GM21367 (cell line): ENCODE measurements around the gene BMPR1B.

Experiments used
- ATAC-seq: cut with Tn5 transposase; IDR thresholded peaks from one replicate; pipeline ENCODE4 v1.9.1; 2021; ENCODE audit not compliant: unreplicated experiment

The BMPR1B gene

DNA sequence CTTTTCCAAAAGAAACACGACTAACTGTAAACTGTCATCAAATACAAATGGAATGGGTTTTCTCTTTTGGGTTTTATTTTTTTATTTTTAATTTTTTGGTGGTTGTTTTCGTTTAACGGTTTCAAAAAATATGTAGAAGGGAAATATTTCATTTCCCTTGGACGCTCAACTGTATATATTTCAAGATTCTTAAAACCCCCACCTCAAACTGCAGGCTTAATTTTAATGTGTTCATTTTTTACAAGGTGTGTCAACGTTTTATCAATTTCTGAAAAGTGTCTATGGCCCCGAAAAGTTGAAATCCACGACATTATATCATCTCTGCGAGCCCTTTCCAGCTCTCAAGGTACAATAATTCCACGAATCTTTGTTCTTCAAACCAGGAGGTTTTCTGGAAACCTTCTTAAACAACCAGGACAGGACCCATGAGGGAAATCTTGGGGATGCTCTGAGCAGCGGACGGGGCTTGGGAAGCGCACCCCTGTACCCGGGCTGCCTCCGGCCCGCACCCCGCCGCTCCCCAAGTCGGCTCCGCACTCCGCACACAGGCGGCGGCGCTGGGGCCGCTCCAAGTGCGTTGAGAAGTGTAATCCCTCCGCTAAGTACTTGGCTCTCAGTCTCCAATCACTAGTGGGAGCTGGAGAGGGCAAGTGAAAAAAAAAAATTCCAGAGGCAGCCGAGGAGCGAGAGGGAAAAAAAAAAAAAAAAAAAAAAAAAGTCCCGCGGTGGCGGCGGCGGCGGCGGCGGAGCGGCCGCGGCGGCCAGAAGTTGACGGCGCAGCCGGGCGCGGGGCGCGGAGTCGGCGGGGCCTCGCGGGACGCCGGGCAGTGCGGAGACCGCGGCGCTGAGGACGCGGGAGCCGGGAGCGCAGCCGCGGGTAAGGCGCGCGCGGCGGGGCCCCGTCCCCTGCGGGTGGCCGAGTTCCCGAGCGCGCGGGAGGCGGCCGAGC is at the start of gene BMPR1B:
TSS of gene BMPR1B (plus strand) at position 764 of the 949 bp plus-strand sequence. CDS start 346,470 bp downstream, outside the sequence.
- no peak for ATAC-seq

DNA sequence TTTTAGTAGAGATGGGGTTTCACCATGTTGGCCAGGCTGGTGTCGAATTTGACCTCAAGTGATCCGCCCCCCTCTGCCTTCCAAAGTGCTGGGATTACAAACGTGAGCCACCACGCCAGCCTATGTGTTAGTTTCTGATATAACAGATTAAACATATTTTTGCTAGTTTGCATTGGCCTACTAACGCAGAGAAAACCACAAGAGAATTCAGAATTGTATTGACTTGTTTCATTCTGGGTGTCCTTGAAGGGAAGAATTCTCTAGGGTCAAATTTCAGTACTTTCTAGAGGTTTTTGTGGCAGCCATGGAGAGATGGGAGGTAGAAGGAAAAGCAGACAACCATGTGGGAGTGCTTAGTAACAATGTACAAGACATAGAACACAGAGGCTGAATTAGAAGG is 46.1 kb upstream of the BMPR1B start:
- no peak for ATAC-seq

DNA sequence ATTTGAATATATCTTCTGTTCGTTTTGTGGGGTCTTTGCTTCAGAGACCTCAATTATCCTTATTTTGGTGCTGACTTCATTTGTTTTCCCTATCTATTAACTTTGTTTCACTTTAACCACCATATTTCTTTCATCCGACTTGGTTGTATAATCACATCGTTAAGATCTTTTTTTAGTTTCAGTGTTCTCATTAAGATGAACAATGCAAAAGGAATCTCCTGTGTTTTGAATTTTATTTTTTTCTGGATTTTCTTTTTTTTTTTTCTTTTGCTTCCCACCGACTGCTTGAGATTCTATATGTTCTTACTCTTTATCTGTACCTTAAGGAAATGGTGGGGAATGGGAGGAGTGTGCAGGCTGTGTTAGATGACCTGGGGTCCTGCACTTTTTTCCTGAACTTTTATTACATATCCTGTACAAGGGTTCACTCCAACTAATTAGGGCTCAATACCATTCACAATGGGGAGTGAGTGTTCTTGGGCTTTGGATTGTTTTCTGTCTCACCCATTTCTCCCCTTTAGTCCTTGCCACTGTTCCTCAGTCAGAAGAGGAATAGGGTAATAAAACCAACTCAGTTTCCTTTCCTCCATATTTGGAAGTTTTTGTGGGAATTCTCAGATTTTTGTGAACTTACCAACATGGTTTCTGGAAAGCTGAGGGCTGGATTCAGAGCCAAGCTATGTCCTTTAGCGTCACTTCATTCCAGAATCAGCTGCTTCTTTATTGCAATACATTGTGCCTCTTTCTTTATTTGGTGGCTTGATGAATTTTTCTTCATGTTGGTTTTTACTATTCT is 43.2 kb upstream of the BMPR1B start:
- no peak for ATAC-seq

- ATAC-seq: no peak
Observed at GRCh38 chr4:94715726-94716125, 42.0 kb upstream of the BMPR1B start.

GRCh38 chr4:94721310-94721709 is 36.4 kb upstream of the BMPR1B start:
- no peak for ATAC-seq

GRCh38 chr4:94722270-94722669 is 35.5 kb upstream of the BMPR1B start:
- ATAC-seq: no peak

DNA sequence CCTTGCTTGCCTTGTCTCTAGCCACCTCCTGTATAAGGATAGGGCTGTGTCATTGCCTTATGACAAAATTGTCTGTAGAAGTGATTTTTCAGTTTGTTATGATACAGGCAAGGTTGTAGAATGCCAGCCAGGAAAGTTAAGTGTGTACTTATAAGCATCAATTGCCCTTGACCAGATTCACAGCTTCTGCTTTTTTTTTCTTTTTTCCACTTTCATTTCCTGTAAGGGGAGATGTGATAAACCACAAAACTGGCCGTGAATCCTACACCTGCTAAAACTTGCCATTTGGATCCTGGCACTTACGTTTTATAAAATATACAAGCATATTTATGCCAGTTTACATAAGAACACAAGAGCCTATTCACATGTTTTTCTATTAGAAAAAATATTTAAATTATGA is 35.0 kb upstream of the BMPR1B start:
- no peak for ATAC-seq

- ATAC-seq: no peak
Observed at GRCh38 chr4:94724016-94724790, 33.6 kb upstream of the BMPR1B start.

DNA sequence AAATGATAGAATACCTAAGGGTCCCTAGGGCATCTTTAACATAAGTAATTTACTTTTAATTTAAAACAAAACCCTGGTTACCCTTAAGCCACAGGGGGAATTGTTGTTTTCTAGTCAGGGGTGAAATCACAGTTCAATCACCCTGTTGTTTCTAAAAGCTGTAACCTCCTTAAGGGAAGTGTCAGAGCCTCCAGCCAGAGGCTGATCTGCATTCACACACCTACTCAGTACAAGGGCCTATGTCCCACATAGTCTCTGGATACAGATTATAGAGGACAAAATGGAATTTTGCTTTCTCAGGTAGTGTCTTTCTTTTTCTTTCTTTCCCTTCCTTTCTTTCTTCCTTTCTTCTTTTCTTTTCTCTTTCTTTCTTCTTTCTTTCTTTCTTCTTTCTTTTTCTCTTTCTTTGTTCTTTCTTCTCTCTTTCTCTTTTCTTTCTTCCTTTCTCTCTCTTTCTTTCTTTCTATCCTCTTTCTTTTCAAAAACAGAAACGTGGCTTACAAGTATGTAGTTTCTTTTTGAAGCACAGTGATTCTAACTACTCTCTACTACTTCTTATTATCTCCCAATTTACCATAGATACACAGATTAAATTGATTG is 31.1 kb upstream of the BMPR1B start:
- ATAC-seq: no peak

DNA sequence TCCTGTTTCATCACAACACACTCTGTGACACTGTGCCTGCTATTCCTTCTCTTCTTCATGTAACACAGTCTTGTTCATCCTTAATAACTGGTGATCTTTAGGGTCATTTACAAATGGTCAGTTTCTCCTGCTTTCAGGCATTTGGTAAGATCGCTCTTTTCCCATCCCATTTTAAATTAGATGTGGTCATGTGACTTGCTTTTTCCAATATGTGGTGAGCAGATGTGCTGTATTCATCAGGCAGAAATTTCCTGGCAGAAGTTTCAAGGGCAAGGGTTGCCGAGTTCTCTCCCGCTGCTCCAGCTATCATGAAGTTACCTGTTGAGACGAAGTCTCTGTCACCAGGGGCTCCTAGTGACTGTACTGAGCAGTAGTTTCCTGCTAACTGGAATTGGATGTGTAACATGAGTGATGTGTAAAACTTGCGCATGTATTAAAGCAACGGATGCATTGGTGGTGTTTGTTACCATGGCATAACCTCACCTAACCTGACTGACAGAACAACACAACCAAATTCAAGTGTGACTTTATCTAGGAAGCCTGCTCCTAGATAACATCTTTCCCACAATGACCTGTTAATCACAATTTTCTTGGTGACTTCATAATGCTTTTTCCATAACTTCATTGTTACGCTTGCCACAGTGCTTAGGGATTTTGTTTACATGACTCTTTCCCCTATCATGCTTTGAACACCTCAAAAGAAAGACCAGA is 29.5 kb upstream of the BMPR1B start:
- ATAC-seq: no peak

GRCh38 chr4:94732358-94732698 is 25.4 kb upstream of the BMPR1B start:
- ATAC-seq: no peak

GRCh38 chr4:94739741-94740140 is 18.0 kb upstream of the BMPR1B start:
- no peak for ATAC-seq

DNA sequence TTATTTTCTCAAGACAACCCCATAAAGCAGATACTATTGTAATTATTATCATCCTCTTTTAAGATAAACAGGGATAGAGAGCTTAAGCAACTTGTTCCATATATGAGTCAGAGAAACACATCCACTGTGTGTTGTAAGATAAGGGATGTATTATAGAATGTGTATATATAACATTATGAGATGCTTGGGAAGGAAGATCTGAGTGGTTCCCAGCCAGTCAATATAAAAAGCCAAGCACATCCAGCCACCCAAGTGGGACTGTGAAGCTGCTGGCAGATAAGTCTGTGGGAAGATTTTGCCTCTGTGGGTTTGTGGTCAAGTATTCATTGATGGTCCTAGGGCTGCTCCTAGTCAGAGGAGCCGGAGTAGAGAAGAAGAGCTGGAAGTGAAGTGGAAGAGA is 16.5 kb upstream of the BMPR1B start:
- no peak for ATAC-seq

DNA sequence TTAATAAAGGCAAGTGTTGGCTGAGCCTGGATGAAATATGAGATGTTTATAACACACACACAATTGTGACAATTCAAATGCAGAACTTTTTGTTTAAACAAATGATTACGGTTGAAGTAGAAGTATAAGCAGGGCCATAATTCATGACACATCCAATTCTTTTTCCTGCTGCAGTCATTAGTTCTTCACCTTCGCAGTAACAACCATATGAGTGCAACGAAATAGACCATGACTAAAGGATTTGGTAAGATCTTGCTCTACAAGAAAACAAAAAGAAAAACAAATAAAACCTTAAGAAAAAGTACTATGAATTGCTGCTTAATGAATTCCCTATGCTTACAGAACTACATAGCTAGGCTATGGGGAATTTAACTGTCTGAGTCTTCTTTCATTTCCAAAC is 13.9 kb upstream of the BMPR1B start:
- ATAC-seq: no peak

GRCh38 chr4:94744850-94745249 is 12.9 kb upstream of the BMPR1B start:
- no peak for ATAC-seq

DNA sequence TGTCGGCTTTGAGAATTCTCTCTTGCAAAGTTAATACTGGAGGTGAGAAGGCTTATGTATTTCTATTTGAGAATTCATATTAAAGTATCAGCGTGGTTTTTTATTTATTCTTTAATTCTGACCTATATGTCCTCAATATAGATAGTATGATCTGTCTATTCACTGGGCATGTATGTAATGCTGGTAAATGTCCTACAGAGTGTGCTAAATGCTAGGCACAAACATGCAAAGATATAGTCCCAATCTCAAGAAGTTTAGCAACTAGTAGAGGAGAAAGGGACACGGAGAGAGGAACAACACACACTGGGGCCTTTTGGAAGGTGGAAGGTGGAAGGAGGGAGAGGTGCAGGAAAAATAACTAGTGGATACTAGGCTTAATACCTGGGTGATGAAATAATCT is 11.0 kb upstream of the BMPR1B start:
- ATAC-seq: no peak

DNA sequence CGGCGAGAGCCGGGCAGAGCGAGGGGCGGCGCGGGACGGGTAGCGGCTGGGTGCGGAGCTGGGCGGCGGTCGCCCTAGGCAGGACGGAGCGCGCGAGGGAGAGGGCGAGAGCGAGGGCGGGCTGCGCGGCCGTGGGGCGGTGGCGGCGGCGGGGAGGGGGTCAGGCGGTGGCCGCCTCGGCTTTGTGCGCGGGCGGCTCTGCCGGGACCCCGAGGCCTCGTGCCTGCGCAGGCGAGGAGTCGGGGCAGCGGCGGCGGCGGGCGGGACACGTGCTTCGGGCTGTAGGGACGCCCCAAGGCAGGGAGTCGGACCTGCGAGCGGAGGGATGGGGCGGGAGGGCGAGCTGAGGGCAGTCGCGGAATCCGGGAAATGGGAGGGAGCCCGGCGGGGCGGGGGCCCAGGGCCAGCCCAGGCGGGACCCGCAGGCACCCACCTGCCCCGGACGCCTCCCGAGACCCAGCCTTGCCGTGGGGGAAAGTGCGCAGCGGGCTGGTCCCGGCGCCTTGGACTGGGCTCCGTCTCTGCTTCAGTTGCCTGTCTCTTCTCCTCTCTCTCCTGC is 465 bp downstream of the BMPR1B start:
- ATAC-seq: no peak

GRCh38 chr4:94758700-94759399 is 1.1 kb downstream of the BMPR1B start:
- no peak for ATAC-seq

- ATAC-seq: no peak
Observed at GRCh38 chr4:94759767-94760211, 2.0 kb downstream of the BMPR1B start.
